IPS-18c (cell line): ENCODE results near the gene MAGEA1.
"Not testable (repeated sequence)": the region's sequence is repeated elsewhere in the genome, so short reads cannot be mapped to it uniquely, and the experiment has no call there.

Experiments used
- H3K4me3 ChIP-seq: 2 replicates; pipeline ENCODE4 v1.7.0; 2013; ENCODE audit warnings: low read depth, mild to moderate bottlenecking, low read length, moderate library complexity; ENCODE audit not compliant: insufficient read depth
- H3K9me3 ChIP-seq: one replicate; pipeline ENCODE4 v1.6.1; 2013; ENCODE audit warnings: mild to moderate bottlenecking, low read length, moderate library complexity; ENCODE audit not compliant: control insufficient read depth, insufficient read depth

MAGEA1 gene

DNA sequence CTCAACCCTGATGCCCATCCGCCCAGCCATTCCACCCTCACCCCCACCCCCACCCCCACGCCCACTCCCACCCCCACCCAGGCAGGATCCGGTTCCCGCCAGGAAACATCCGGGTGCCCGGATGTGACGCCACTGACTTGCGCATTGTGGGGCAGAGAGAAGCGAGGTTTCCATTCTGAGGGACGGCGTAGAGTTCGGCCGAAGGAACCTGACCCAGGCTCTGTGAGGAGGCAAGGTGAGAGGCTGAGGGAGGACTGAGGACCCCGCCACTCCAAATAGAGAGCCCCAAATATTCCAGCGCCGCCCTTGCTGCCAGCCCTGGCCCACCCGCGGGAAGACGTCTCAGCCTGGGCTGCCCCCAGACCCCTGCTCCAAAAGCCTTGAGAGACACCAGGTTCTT is at the start of gene MAGEA1:
Gene MAGEA1 (plus strand): TSS at position 154 of the 400 bp plus-strand sequence. CDS start 3,106 bp downstream, outside the sequence.
- Histone ChIP-seq H3K9me3 (peaks cover 9% of the 10 kb centered on the region), H3K4me3 (no peak within 1 kb of the TSS)

DNA sequence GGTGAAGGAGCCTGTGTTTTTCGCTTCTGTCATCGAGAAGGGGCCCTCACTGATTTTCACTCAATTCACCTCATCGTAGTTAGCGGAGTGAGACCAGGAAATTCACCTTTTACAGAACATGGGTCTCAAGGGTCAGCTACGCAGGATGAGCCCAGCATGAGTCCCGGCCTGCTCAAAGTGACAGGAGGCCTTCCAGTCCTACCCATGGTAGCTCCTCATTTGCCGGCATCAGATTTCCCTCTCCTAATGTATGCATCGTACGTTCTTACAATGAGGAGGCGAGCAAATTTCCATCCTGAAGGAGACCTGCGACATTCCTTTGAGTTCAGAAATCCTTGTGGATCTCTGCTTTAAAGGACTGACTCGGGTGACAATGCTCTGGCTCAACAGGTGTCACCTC is 46.2 kb upstream of the MAGEA1 start:
- H3K9me3 ChIP-seq, H3K4me3 ChIP-seq: not testable (repeated sequence)

DNA sequence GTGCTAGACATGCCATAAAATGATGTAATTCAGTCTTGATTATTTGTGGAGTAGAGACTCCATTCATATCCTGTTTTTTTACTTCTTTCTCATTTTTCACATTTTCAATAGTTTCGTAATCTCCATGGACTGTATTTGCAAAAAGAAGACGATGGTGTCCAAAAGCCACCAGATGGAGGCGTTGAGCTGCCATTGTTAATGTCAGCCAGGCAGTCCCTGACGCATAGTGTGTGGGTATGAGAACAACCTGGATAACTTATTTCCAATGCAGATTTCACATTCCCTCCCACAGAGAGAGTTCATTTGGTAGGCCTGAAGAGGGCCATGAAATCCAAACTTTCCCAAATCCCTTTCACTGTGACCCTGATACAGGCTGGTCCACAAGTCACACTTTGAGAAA is 40.0 kb upstream of the MAGEA1 start:
- not testable (repeated sequence) for H3K4me3 ChIP-seq, H3K9me3 ChIP-seq

- H3K4me3 ChIP-seq, H3K9me3 ChIP-seq: not testable (repeated sequence)
These were observed 32.8 kb upstream of the MAGEA1 start for GRCh38 chrX:153146288-153146687.

DNA sequence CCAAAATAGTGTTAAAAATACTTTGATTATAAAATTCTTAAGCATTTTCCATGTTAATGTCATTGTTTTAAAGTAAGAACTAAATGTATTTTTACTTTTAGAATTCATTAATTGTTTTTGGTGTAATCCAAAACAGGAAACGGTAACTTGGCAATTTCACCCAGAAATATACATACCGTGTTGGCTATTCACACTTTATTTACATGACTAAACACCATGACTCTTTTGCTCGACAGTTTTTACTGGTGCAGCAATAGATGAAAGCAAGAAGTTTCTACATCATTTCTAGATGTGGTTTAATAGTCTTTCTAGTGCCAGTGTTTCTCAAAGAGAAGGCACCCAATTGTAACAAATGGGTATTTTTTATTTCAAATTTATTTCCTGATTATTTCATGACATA is 25.6 kb upstream of the MAGEA1 start:
- no peak overlapping the region for H3K4me3 ChIP-seq
- peaks cover 7% of the 10 kb centered on the region for H3K9me3 ChIP-seq

GRCh38 chrX:153157450-153157849 is 21.6 kb upstream of the MAGEA1 start:
- H3K4me3 ChIP-seq, result no peak overlapping the region
- H3K9me3 ChIP-seq, result peaks cover 11% of the 10 kb centered on the region

DNA sequence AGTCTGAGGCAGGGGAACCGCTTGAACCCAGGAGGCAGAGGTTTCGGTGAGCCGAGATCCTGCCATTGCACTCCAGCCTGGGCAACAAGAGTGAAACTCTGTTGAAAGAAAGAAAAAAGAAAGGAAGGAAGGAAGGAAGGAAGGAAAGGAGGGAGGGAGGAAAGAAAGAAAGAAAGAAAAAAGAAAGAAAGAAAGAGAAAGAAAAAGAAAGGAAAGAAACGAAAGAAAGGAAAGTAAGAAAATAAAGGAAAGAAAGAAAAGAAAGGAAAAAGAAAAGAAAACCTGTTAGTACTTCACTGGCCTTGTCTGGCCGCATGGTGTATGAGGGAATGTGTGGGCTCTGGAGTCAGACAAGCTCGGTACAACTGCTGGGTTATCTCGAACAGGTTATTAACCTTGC is 20.8 kb upstream of the MAGEA1 start:
- Histone ChIP-seq H3K9me3 (peaks cover 9% of the 10 kb centered on the region), H3K4me3 (no peak overlapping the region)

DNA sequence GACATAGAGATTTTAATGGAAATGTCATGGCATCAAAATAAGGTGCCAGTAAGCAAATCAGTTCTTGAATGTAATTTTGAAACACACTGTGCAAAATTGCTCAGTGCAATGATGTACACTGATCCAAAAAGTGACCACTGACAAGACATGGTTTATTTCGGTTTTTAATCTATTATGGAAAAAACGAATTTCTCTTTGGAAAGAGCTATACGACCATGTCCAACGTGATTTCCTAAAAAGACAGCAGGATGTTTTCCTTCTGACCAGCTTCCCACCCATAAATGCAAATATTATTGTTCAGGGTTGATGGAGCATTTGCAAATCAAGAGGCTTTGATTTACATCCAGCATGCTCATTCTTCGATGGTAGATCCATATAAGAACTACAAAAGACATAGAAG is 17.1 kb upstream of the MAGEA1 start:
- Histone ChIP-seq H3K9me3 (peaks cover 10% of the 10 kb centered on the region), H3K4me3 (no peak overlapping the region)

- no peak overlapping the region for H3K4me3 ChIP-seq
- H3K9me3 ChIP-seq, result peaks cover 6% of the 10 kb centered on the region
These were observed 14.4 kb upstream of the MAGEA1 start for GRCh38 chrX:153164733-153165132.

- not testable (repeated sequence) for H3K4me3 ChIP-seq
These were observed 10.7 kb upstream of the MAGEA1 start for GRCh38 chrX:153168423-153168822.

GRCh38 chrX:153181822-153182221 is 2.7 kb downstream of the MAGEA1 start:
- Histone ChIP-seq H3K9me3 (peaks cover 13% of the 10 kb centered on the region), H3K4me3 (no peak overlapping the region)

More at GRCh38 chrX:153168423-153168822, 10.7 kb upstream of the MAGEA1 start:
- H3K9me3 ChIP-seq, result not testable (repeated sequence)

DNA sequence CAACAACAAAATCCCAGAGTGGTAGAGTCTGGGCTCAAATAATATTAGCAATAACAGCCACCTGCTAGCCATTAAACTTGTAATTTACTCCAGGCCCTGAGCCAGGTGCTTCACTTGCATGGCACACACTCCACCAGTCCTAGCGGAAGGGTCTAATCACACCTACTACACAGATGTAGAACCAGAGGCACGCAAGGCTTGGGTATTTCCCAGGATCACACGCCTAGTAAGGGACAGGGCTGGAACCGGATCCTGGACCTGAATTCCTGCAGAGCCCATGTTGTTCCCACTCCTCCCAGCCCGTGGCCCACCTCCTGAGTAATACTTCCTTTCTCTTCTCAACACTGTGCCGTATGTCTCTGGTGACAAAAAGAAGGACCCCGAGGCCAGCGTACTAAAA is 5.7 kb downstream of the MAGEA1 start:
- Histone ChIP-seq H3K9me3 (peaks cover 13% of the 10 kb centered on the region), H3K4me3 (no peak overlapping the region; the same call in 1 of the 2 replicates)

GRCh38 chrX:153190381-153190780 is 11.3 kb downstream of the MAGEA1 start:
- no peak overlapping the region for H3K4me3 ChIP-seq

DNA sequence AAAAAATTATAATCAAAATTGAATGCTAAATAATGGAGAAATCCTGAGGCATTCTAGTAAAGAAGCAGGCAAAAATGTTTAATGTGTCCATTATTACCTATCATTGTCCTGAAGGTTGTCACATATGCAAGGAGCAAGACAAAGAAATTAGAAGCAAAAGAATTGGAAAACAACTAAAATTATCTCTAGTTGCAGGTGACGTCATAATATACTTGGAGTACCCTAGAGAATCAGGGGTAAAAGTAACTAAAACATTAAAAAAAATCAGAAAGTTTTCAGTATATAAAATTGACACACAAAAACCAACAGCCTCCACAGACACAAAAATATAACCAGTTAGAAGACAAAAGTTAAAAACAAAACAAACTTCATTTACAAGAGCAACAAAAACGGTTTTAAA is 21.4 kb downstream of the MAGEA1 start:
- H3K4me3 ChIP-seq, result no peak overlapping the region
- peaks cover 2% of the 10 kb centered on the region for H3K9me3 ChIP-seq

More at GRCh38 chrX:153190381-153190780, 11.3 kb downstream of the MAGEA1 start:
- no peaks in the 10 kb centered on the region for H3K9me3 ChIP-seq

GRCh38 chrX:153206425-153207046 is 27.5 kb downstream of the MAGEA1 start:
- H3K9me3 ChIP-seq, result no peaks in the 10 kb centered on the region
- H3K4me3 ChIP-seq, result no peak overlapping the region

DNA sequence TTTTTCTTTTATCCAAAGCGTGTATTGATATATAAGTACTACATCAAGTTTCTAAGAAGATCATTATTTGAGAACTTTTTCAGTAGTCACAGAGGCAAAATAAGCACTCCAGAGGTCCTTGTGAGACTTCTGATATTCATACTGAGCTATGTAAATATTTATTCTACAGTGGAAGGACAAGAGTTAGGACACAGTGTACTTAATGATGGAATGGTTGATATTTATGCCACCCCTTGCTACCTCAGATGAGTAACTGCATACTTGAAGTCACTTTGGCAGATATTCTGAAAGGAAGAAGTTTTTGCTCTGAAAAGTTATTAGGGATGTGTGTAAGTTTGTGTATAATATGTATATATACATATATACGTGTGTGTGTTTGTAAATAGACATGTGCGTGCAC is 30.3 kb downstream of the MAGEA1 start:
- H3K4me3 ChIP-seq, result no peak overlapping the region
- no peaks in the 10 kb centered on the region for H3K9me3 ChIP-seq

DNA sequence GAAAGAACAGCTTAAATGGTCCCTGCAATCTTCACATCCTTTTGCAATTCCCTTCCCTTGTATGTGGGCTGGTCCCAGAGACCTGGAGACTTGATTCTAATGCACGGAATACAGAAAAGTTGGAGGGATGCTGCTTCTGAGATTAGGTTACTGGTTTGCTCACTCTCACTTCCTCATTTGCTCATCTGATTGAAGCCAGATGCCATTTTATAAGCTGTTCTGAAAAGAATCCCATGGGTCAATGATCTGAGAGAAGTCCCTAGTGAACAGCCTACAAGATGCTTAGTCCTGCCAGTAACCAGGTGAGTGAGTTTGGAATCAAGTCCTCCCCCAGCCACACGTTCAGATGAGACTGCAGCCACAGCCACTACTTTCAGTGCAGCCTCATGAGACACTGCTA is 35.9 kb downstream of the MAGEA1 start:
- Histone ChIP-seq H3K4me3 (no peak overlapping the region), H3K9me3 (peaks cover 7% of the 10 kb centered on the region)

DNA sequence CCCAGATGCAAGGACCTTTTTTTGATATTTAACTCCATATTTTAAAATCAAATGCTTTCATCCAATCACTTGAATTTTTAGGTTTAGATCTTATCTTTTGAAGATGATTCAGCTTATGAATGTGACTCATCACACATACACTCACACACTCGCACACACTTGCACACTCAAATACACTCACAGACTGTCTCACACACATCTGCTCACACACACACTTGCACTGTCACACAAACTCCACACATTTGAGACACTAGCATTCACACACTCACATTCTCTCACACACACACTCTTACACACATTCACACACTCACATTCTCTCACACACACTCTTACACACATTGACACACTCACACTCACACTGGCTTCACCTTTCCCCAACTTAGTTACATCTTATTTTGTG is 37.8 kb downstream of the MAGEA1 start:
- Histone ChIP-seq H3K4me3 (no peak overlapping the region), H3K9me3 (peaks cover 7% of the 10 kb centered on the region)

DNA sequence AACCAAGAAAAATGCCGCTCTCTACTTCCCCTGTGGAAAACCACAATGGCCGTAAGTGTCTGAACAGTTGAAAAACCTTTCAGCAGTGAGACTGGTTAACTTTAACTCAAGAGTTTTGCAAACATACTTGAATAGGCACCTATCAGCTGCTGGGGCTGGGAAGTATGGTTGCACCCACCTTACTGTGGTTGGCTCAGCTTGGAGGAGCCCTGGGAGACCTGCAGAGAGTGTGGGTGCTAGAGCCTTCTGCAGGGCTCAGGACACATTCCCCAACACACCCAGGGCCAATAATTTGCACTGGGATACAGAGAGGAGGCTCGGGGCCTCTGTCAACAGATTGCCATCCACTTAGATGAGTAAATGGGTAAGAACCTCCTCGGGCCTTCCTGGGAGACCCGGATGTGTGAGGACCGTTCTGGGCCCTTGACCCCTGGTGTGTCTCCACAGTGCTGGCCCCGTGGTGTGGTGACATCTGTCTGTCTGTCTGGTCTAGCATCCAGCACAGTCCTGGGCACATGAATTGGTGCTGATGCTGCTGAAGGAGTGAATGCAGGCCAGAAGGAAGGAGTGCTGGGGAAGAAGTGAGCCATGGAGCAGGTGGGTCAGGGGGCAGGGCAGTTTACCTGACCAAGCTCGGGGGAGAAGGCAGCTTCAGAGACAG is 46.5 kb downstream of the MAGEA1 start:
- H3K4me3 ChIP-seq, result 0 out of 2 replicates have a peak overlapping the region, but pooled peaks have one; percentile 15
- peaks cover 2% of the 10 kb centered on the region for H3K9me3 ChIP-seq
